GM12873 (cell line): Measurements from ENCODE around the gene AMOTL1.

Source experiments
- CTCF ChIP-seq: IDR thresholded peaks from 2 replicates; pipeline ENCODE4 v1.5.1; 2012; ENCODE audit warnings: low read depth, mild to moderate bottlenecking, moderate library complexity, low read length, control low read depth; ENCODE audit not compliant: insufficient read depth; ENCODE audit errors: missing control alignments

The AMOTL1 gene, protein sequence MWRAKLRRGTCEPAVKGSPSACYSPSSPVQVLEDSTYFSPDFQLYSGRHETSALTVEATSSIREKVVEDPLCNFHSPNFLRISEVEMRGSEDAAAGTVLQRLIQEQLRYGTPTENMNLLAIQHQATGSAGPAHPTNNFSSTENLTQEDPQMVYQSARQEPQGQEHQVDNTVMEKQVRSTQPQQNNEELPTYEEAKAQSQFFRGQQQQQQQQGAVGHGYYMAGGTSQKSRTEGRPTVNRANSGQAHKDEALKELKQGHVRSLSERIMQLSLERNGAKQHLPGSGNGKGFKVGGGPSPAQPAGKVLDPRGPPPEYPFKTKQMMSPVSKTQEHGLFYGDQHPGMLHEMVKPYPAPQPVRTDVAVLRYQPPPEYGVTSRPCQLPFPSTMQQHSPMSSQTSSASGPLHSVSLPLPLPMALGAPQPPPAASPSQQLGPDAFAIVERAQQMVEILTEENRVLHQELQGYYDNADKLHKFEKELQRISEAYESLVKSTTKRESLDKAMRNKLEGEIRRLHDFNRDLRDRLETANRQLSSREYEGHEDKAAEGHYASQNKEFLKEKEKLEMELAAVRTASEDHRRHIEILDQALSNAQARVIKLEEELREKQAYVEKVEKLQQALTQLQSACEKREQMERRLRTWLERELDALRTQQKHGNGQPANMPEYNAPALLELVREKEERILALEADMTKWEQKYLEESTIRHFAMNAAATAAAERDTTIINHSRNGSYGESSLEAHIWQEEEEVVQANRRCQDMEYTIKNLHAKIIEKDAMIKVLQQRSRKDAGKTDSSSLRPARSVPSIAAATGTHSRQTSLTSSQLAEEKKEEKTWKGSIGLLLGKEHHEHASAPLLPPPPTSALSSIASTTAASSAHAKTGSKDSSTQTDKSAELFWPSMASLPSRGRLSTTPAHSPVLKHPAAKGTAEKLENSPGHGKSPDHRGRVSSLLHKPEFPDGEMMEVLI

DNA sequence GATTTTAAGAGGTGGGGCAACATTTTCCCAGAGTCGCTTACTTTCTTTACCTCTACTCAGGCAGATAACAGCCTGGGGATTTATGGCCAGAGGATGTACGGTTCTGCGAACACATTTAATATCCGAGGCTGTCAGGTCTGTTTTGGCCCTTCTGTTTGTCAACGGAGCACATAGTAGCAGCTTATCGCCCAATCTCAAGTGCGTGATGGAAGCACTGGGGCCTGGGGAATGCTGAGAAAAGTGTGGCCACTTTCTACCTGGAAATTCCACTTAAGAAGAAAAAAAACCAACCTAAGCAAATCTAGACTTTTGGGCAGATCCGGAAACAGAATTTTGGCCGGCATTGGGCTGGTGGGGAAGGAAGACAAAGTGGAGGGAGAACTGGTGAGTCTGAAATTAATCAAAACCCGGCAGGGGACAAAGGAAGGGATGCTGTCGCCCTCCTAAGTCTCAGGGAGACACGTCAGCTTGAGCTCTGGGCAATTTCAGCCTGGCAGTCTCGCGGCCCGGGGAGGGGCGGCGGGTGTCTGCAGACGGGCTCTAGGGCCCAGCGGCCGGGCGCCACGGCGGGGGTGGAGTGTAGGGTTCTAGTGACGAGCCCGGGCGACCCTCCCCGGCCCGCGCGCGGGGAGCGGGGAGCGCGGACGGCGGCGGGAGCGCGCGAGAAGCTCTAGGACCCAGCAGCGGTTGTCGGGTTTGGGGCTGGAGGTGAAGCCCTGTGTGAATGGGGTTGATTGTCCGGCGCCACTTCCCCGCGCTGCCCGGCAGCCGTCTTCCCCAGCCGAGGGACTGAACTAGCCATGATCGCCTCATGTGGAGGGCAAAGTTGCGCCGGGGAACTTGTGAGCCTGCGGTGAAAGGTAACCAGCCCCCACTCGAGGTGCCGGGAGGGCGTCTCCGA is at the start of gene AMOTL1:
AMOTL1 (plus strand) TSS at position 656 of the 901 bp plus-strand sequence; CDS start at position 812, 156 bp downstream.
- no peak for TF ChIP-seq CTCF

DNA sequence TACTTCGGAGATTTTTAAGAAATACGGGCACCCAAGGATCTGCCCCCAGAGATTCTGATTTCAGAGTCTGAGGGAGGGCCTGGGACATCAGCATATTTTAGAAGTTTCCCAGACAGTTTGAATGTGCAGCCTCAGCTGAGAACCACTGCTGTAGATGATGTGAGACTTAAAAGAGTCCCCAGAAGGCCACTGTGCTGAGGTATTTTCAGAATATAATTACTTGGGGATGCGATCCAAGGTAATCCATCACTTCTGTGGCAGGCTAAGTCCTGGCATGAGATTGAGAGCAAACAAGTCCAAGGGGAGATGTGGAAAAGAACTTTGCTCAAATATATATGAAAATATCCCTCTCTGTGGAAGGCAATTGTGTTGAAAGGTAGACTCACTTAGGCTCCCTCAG is 48.3 kb upstream of the AMOTL1 start:
- no peak for TF ChIP-seq CTCF

- no peak for TF ChIP-seq CTCF
Observed at GRCh38 chr11:94721565-94722292, 46.4 kb upstream of the AMOTL1 start.

DNA sequence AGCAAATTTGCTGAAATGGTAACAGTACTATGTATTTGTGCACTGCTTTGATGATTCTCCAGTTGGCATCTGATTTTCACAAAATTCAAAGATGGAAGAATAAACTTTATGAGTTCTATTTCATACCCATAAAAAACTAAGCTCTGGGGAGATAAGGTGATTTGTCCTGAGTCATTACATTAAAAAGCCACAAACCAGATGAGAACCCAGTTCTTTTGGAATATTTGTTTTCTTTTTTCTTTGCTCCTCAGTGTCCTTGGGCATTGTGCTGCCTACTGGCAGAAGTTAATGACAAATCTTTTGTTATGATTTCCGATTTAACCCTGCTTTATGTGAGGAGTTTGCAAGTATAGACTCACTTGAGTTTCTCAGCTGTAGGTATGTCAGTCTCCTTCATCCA is 45.4 kb upstream of the AMOTL1 start:
- no peak for TF ChIP-seq CTCF

DNA sequence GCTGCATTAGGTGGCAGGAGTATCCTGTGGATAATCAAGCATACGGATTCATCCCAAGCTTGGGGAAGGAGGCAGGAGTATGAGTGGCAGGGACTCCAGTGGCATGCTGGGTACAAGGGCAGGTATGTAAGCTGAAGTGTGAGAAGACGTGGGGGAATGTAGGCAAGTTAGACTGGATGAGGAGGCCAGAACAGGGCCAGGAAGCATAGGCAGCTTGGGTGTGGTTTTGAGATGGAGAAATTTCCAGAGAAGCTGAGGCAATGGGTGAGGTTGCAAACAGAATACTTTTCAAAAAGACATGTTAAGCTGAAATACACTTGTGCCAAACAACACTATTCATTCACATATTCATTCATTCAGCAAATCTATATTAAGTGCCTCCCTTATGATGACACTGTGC is 43.1 kb upstream of the AMOTL1 start:
- no peak for TF ChIP-seq CTCF

DNA sequence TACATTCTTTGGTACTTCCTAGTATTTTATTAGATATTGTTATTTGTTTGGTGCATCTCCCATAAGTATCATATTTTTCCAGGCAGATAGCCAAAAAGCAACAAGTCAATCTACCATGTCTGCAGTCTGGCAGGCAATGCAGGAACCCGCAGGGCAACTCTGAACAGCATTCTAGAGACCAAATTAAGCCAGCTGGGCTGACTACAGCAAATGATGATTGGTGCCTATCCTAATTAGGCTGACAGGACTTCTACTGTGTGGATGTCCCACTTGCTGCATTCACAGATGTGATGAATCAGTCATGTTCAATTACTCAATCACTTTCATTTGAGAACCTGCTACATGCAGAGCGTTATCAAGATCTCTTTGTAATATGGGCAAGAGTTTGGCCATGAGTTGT is 40.3 kb upstream of the AMOTL1 start:
- TF ChIP-seq CTCF = no peak
